ENCODE data around the gene LBR. TPM values are rescaled to one million over a fixed set of nuclear protein-coding genes. Genes with fewer than 3 reads are reported as not detected.

Gene LBR
- total RNA-seq, 1 donor from 2014 or later, result 22.1 TPM

DNA sequence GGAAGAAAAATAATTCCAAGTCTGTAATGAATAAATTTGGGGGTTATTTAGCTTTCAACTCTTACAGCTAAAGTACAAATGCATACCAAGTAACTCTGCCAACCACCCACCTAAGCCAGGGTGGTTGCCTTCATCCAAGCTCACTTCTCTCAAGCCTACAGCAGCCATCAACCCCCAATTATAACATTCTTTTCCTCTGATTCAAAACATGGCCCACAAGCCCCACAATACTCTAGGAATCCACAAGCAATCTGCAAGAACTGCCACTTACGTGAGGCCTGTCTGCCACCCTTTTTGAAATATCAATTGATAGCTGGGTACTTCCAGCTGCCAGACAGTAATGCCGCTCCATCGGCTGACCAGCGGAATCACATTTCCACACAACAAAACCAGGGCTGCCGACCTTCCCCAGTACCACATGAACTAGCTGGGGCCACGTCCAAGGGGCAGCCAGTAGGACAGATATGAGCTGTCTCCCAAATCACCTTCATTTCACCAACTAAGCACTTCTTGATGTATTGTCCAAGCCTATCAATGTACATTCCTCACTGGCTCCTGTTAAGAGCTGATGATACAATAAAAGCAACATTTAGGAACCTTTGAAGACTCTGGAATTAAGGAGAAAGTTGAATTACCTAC, 3.2 kb downstream of the LBR start:
- ATAC-seq (no peak), DNase-seq (ENCODE audit: low spot score) (no peak)

GRCh38 chr1:225423518-225423855, 4.4 kb downstream of the LBR start:
- no peak for DNase-seq (ENCODE audit: low spot score)
- ATAC-seq, result no peak

- ATAC-seq, result no peak
- DNase-seq (ENCODE audit: low spot score), result no peak
These were observed 4.9 kb downstream of the LBR start for GRCh38 chr1:225422795-225423517.

DNA sequence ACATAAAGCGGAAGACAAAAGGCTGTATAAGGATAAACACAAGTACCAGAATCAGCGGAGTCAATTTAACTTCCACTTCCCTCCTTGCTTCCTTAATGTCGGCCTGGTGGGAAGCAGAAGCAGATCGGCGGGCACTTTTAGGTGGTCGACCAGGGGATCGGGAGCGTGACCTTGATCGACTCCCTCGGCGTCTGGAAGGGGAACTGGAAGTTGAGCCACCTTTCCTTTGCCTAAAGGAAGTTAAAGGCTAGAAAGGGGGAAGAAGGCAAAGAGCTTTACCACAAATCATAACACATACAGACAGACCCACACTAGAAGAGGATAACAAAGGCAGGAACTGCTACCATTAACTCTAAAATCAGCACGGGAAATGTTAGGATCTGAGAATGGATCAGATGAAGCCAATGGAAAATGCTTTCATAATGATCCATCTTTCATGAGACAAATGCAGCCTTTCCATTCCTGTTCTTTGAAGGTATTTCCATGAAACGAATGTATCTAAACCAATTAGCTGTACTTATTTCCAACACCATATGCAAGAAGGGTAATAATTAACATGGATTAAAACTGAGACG, 5.7 kb downstream of the LBR start:
- ATAC-seq, result no peak

GRCh38 chr1:225418598-225418997, 9.2 kb downstream of the LBR start:
- ATAC-seq (peak; percentile 17), DNase-seq (ENCODE audit: low spot score) (no peak)

More for the DNA sequence above, 5.7 kb downstream of the LBR start:
- DNase-seq (ENCODE audit: low spot score), result no peak

DNA sequence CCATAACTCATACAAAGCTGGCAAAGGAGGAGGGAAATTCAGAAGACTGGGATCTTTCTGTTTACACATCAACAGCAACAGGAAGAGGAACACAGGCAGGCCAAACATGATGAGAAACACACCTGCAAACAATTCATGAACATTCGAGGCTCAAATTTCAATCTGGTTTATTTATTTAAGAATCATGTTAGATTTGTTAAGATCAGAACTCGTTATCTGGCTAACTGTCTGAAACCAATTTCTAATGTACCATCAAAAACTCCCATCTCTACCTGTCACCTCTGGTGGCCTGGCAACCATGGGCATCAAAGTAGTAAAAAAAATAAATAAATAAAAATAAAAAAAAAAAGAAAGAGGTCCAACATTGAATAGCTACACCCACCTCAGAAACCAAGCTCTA, 9.8 kb downstream of the LBR start:
- no peak for ATAC-seq
- no peak for DNase-seq (ENCODE audit: low spot score)

- ATAC-seq (no peak), DNase-seq (ENCODE audit: low spot score) (no peak)
These were observed 11.7 kb downstream of the LBR start for GRCh38 chr1:225415967-225416745.

DNA sequence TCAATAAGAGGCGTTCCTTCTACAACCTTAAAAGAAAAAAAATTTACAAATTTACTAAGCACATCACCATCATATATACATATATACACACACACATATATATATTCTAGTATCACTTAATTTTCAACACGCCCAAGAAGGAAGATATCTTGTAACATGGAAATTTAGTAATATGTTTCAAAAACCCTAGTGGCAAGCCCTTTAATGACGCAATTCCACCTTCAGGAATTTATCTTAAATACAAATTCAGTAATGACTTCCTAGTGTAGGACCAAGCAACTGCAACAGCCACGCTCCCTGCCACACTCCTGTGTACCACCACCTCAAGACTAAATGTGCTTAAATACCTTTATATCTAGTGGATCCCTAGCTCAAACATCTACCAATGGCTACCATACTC, 12.5 kb downstream of the LBR start:
- ATAC-seq (no peak), DNase-seq (ENCODE audit: low spot score) (no peak)

- ATAC-seq, result peak; percentile 18
These were observed 14.0 kb downstream of the LBR start for GRCh38 chr1:225413708-225414375.

DNA sequence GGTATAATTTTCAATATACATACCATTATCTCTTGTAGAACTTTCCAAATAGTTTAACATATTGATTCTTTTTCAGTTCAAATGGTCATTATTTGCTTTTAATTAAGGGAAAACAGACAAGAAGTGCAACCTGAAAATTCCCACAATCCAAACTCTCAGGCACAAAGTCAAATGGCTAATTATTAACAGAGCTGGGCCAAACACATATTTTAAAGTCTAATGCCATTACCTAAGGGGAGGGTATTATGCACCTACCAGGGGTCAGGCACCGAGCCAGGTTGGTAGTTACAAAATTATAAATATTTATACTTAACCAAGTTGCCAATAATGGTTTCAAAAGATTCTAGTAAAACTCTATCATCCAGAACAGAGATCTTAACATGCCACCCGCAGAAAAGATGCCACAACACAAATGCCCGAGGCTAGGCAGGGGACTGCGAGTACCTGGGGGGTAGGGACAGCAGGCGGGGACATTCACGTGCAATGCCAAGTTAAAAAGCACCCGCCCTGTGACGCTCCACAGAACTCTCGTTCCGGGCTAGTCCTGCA, 15.0 kb downstream of the LBR start:
- peak; percentile 91 for DNase-seq (ENCODE audit: low spot score)
- ATAC-seq, result peak; percentile 93

More at GRCh38 chr1:225413708-225414375, 14.0 kb downstream of the LBR start:
- DNase-seq (ENCODE audit: low spot score), result no peak

GRCh38 chr1:225412321-225412720, 15.5 kb downstream of the LBR start:
- ATAC-seq, result no peak
- no peak for DNase-seq (ENCODE audit: low spot score)

- ATAC-seq, result no peak
- DNase-seq (ENCODE audit: low spot score), result no peak
These were observed 17.8 kb downstream of the LBR start for GRCh38 chr1:225410036-225410435.

DNA sequence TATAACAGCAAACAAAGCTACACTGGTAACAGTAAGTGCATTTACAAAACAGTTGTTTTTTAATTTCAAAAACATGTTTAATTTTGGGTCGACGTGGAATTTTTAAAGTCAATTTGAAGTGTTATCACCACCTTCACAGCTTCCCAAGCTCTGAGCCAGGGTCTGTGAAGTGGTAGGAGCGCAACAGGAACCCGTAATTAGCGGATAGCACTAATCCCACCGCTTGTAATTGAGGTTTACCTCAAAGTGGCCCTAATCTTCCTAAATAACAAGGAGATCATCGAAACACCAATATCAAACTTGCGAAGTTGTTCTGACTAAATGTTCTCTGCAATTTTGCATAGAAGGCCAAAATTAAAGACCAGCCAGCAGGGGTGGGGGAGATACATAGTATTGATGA, 18.8 kb downstream of the LBR start:
- ATAC-seq (no peak), DNase-seq (ENCODE audit: low spot score) (no peak)

GRCh38 chr1:225408249-225408648, 19.6 kb downstream of the LBR start:
- DNase-seq (ENCODE audit: low spot score) (no peak), ATAC-seq (no peak)

GRCh38 chr1:225407755-225408154, 20.1 kb downstream of the LBR start:
- ATAC-seq (no peak), DNase-seq (ENCODE audit: low spot score) (no peak)

DNA sequence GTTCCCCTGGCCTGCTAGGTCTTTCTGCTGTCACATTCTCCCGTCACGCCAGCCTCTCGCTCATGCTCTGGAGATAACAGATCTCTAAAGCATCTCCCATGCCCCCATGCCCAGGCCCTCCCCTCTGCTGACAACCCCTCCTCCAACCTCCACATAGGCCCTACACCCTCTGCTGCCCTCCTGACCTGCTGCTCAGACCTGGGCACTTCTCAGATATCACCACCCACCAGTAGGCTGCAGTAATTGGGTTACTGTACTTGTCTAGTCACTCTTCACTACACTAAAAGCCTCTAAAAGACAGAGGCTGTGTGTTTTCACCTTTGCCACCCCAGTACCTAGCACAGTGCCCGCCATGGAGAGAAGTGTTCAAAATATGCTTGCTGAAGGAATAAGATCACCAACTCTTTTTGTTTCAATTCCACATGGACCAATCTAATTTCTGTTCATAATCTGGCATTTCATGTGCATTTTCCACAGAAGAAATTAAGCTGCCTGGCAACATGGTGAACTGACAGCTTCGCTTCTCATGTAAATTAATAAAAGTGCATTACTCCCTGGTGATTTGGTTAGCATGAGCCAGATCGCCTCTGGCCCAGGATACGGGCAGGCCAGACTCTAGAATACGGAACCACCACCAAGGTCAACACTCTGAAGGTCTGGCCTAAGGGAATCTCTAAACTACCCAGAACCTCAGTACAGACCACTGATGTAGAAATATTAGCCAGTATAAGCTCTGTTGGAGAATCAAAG, 20.7 kb downstream of the LBR start:
- ATAC-seq (no peak), DNase-seq (ENCODE audit: low spot score) (no peak)

DNA sequence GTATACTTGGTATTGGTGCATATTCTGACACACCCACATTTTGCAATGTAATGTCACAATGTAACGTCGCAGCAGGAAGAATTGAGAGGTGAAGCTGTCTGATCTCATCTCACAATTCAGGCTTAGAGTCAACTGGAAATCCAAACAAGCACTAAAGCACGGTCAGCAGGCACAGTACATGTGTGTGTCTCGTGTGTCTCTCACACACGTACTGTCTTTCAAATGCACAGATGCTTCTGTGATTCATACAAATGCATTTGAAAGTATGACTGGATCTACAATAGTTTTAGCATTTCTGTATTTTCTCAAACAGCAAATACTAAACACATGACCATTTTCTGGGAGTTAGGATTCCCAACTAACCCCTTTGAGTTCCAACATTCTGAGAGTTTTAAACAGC, 26.9 kb downstream of the LBR start:
- no peak for ATAC-seq
- DNase-seq (ENCODE audit: low spot score), result no peak

GRCh38 chr1:225396357-225396756, 31.5 kb downstream of the LBR start:
- no peak for ATAC-seq
- DNase-seq (ENCODE audit: low spot score), result no peak

DNA sequence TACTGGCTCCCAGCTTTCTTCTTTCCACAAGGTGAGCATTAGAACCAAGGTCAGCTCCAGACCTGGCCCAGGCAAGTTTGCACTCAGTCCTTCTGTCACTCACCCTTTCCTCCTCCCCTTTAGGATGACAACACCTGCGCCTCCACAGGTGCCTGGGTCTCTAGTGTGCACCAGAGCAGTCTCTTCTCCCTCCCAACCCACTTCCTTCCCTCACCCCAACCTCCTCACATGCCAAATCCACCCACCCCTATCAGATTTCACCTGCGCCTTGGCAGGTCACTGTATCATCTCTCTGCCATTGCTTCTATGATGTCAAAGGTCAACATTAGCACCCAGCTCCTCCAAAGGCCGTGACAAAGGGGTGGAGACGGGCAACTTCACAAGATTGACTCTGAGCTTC, 38.0 kb downstream of the LBR start:
- ATAC-seq (no peak), DNase-seq (ENCODE audit: low spot score) (no peak)

- DNase-seq (ENCODE audit: low spot score) (no peak), ATAC-seq (no peak)
These were observed 39.5 kb downstream of the LBR start for GRCh38 chr1:225388372-225388771.

Data from left lobe of liver (tissue), 2 donors.